ENCODE data around the gene UGT1A5. TPM values are rescaled to one million over a fixed set of nuclear protein-coding genes. Genes with fewer than 3 reads are reported as not detected.

Gene UGT1A5
- total RNA-seq, 1 experiment from 2014 or later: not detected

- Histone ChIP-seq H3K4me1 (ENCODE audit: control insufficient read depth in 1 of 2, insufficient read depth in 2 of 2, low read length in 2 of 2) (no peaks in the 10 kb centered on the region), H3K27ac (ENCODE audit: low read depth, low read length) (no peak overlapping the region), H2AFZ (ENCODE audit: low read depth, low read length, poor library complexity, severe bottlenecking) (no peak overlapping the region), H4K20me1 (ENCODE audit: insufficient read depth) (no peaks in the 10 kb centered on the region), H3K9me2 (ENCODE audit: insufficient read depth) (no peaks in the 10 kb centered on the region), H3K4me3 (replicated peaks in 1 of 2; ENCODE audit: low read depth in 1 of 2, low read length in 2 of 2) (no peak overlapping the region), H3K27me3 (ENCODE audit: insufficient read depth, low read length) (no peaks in the 10 kb centered on the region), H3K4me2 (ENCODE audit: low read length) (no peak overlapping the region), H3K9me3 (ENCODE audit: control insufficient read depth in 1 of 2, insufficient read depth in 1 of 2, low read depth in 1 of 2, low read length in 2 of 2) (no peaks in the 10 kb centered on the region), H3K9ac (ENCODE audit: low read length) (no peak overlapping the region), H3K36me3 (ENCODE audit: control insufficient read depth in 1 of 2, insufficient read depth in 2 of 2, low read length in 2 of 2) (no peaks in the 10 kb centered on the region), H3K79me2 (ENCODE audit: insufficient read depth, low read length) (no peaks in the 10 kb centered on the region)
- intact Hi-C loops (cut with micrococcal nuclease): no loop called here
- ChIA-PET RAD21 (ENCODE audit: low non-redundant PET in 1 of 2, low total read pairs in 2 of 2, uncharacterized antibody in 2 of 2, unreplicated experiment in 2 of 2) (no interaction called here), CTCF (no interaction called here), POLR2A (no interaction called here)
- BruUV-seq (replicated peaks): no TSS peak
- ATAC-seq (no peak), DNase-seq (ENCODE audit: low read depth, low spot score) (no peak)
- TF ChIP-seq JUND (IDR thresholded peaks at IDR 0.05): no peak
- no peak for TF ChIP-seq YY1 (IDR thresholded peaks at IDR 0.05; ENCODE audit: extremely low read depth, insufficient replicate concordance, low read depth, low read length)
- no peak for TF ChIP-seq CEBPB (IDR thresholded peaks at IDR 0.05; ENCODE audit: low read depth)
- TF ChIP-seq CBX3 (IDR thresholded peaks at IDR 0.05; ENCODE audit: low read depth): no peak
- TF ChIP-seq EZH2phosphoT487 (IDR thresholded peaks at IDR 0.05; ENCODE audit: borderline replicate concordance): no peak
- no peak for TF ChIP-seq FOSL1 (IDR thresholded peaks at IDR 0.05; ENCODE audit: low read depth)
- no peak for TF ChIP-seq POLR2AphosphoS5 (IDR thresholded peaks at IDR 0.05; ENCODE audit: low read depth, low read length)
- TF ChIP-seq MAX (IDR thresholded peaks at IDR 0.05): no peak
- TF ChIP-seq RAD21 (IDR thresholded peaks at IDR 0.05; ENCODE audit: low read depth): no peak
- no peak for TF ChIP-seq TCF7L2 (IDR thresholded peaks at IDR 0.05; ENCODE audit: borderline replicate concordance, extremely low read depth, insufficient read depth, insufficient read length)
- TF ChIP-seq ZFX (IDR thresholded peaks at IDR 0.05): no peak
- no peak for TF ChIP-seq CTCF (IDR thresholded peaks at IDR 0.05 in 2 of 3, conservative IDR thresholded peaks at IDR 0.05 in 1 of 3; ENCODE audit: borderline replicate concordance in 1 of 3, insufficient read depth in 1 of 3, low read depth in 2 of 3, low read length in 2 of 3)
- no peak for TF ChIP-seq EGR1 (IDR thresholded peaks at IDR 0.05; ENCODE audit: low read depth)
- TF ChIP-seq ATF3 (IDR thresholded peaks at IDR 0.05): no peak
- no peak for TF ChIP-seq POLR2A (IDR thresholded peaks at IDR 0.05; ENCODE audit: borderline replicate concordance, extremely low read depth, insufficient read depth, insufficient read length)
- TF ChIP-seq SP1 (IDR thresholded peaks at IDR 0.05; ENCODE audit: low read depth): no peak
- no peak for TF ChIP-seq SRF (IDR thresholded peaks at IDR 0.05; ENCODE audit: low read depth)
- no peak for TF ChIP-seq ZNF274 (IDR thresholded peaks at IDR 0.05; ENCODE audit: low read depth, low read length)
- no peak for TF ChIP-seq EZH2 (IDR thresholded peaks at IDR 0.05)
Measured at GRCh38 chr2:233821709-233822100, 109.0 kb downstream of the UGT1A5 start.

All from HCT116 (cell line).